GM10266 (cell line): ENCODE data around the gene AUTS2.

Experiments used
- DNase-seq: peaks from one replicate; pipeline ENCODE4 v3.0.0; 2012; ENCODE audit errors: extremely low spot score
- CTCF ChIP-seq: IDR thresholded peaks from 2 replicates; pipeline ENCODE4 v1.5.1; 2012; ENCODE audit warnings: mild to moderate bottlenecking, low read depth; ENCODE audit not compliant: control insufficient read depth, insufficient read depth; ENCODE audit errors: missing control alignments

The AUTS2 gene

GRCh38 chr7:70762696-70763095 lies 1164.4 kb downstream of the AUTS2 start:
- DNase-seq: no peak

DNA sequence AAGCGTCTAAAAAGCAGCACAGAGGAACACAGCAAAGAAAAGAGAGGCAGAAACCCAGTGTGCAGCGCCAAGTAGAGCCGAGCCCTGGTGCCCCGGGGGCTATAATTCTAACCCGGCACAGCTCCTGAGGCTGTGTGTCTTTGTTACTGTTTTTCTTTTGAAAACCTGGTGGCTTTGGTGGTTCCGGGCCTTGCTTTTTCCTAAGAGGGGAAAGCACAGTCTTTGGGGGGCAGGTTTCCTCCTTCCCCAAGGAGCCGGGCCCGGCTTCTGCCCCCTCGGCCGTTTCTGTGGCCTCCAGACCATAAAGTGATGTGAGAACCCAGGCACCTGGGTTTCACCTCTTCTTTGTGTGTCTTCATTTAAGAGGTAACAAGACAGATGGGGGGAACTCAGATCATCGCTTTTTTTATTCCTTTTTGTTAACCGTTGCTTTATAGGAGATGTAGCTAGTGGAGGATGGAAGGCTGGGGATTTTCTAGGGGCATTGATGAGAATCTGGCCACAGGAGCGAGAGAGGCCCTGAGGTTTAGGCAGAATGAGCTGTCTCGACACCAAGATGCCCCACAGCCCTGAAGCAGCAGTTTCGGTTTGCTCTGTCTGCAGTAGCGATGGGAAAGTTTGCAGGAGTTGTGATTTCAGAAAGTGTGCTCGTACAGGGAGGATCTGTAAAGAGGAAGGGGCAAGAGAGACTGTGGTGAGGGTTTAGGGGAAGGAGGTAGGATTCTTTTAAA lies 1165.9 kb downstream of the AUTS2 start:
- no peak for TF ChIP-seq CTCF
- DNase-seq: peak; percentile 73

More at GRCh38 chr7:70762696-70763095, 1164.4 kb downstream of the AUTS2 start:
- TF ChIP-seq CTCF: no peak

GRCh38 chr7:70764701-70765208 lies 1166.5 kb downstream of the AUTS2 start:
- TF ChIP-seq CTCF: no peak
- DNase-seq: no peak

DNA sequence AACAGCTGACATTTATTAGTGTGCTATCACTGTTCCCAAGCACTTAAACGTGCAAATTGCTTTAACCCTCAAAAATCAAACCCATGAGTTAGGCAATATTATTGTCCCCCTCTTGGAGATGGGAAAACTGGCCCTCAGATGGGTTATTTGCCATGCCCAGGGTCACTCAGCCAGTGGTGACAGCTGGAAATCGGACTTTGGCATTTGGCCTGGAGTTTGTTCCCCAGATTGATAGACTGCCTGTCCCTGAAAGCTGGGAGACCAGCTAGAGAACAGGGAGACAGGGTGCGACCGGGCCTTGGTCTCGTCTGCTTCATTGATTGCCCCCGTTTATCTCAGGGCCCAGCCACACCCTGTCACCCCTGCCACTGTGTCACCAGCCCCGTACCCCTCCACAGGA lies 1167.4 kb downstream of the AUTS2 start:
- TF ChIP-seq CTCF: no peak
- DNase-seq: no peak

DNA sequence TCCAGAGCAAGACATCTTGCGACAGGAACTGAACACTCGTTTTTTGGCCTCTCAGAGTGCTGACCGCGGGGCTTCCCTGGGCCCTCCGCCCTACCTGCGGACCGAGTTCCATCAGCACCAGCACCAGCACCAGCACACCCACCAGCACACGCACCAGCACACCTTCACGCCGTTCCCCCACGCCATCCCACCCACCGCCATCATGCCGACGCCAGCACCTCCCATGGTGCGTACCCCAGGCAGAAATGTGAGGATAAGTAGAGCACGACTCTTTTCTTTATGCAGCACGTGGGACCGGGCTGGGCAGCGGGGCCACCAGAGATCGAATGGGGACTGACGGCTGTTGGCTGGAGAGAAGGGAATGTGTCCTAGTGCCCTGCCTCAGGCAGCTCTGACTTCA lies 1167.8 kb downstream of the AUTS2 start:
- TF ChIP-seq CTCF: no peak
- DNase-seq: no peak

GRCh38 chr7:70766694-70767093 lies 1168.4 kb downstream of the AUTS2 start:
- DNase-seq: no peak
- TF ChIP-seq CTCF: no peak

DNA sequence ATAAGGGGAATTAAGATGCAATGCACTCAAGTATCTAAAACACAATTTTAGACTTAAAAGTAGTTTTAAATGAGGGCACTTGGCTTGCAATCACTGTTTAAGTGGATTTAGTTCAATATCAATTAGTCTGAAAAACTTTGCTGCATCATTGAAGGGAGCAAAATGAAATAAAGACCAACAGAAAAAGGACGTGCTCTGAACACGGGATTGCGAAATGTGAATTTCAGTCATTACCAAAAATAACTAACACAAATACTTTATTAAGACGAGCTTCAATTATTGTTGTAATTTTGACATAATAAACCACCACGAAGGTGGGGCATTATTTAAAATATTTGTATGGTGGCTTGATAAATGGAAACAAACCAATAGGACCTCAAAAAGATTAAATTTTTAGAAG lies 1171.9 kb downstream of the AUTS2 start:
- DNase-seq: no peak

More for the DNA sequence above, 1171.9 kb downstream of the AUTS2 start:
- TF ChIP-seq CTCF: no peak
